PC-9 (cell line): ENCODE data around the gene MAP2K1. TPM values are rescaled to one million over a fixed set of nuclear protein-coding genes. Genes with fewer than 3 reads are reported as not detected.

Source experiments
- BruUV-seq: library from RNA; stranded (reverse); fragments of 400-500 nt; replicated peaks from 2 replicates; lab custom pipeline; 2021; lab: Mats Ljungman, UMichigan
- CTCF ChIA-PET: fragments of 300-600 bp; sonication (Branson Sonifier 250); formaldehyde crosslinking; loops from one replicate; lab custom pipeline; 2022; ENCODE audit warnings: antibody characterized with exemption; lab: Charles Lee
- POLR2A ChIA-PET: fragments of 300-600 bp; sonication (Branson Sonifier 250); formaldehyde crosslinking; loops from one replicate; lab custom pipeline; 2022; ENCODE audit warnings: antibody characterized with exemption; ENCODE audit not compliant: unreplicated experiment; lab: Charles Lee
- DNase-seq, 2 experiments: peaks; one replicate each; pipeline versions ENCODE4 v3.0.0 to v3.0.0-alpha.2; 2015 to 2022; ENCODE audit warnings: mixed read lengths in 1 of 2
- H2AFZ ChIP-seq: fragments of 200-600 bp; sonication (generic); 2 replicates; pipeline ENCODE4 v1.8.1; 2017; ENCODE audit warnings: antibody characterized with exemption
- H3F3A ChIP-seq: fragments of 200-600 bp; sonication (generic); 2 replicates; pipeline ENCODE4 v1.8.1; 2017; ENCODE audit warnings: antibody characterized with exemption, mild to moderate bottlenecking, low read depth; ENCODE audit not compliant: insufficient read depth
- H3K27ac ChIP-seq: fragments of 200-600 bp; sonication (generic); 2 replicates; pipeline ENCODE4 v1.6.1; 2016; ENCODE audit warnings: mixed run types
- H3K27me3 ChIP-seq: fragments of 200-600 bp; sonication (generic); 2 replicates; pipeline ENCODE4 v1.6.1; 2016; ENCODE audit warnings: low read depth, mixed run types; ENCODE audit not compliant: insufficient read depth
- H3K36me3 ChIP-seq: fragments of 200-600 bp; sonication (generic); 2 replicates; pipeline ENCODE4 v1.6.1; 2016; ENCODE audit warnings: low read depth, mixed run types
- H3K4me1 ChIP-seq: fragments of 200-600 bp; sonication (generic); replicated peaks from 2 replicates; pipeline ENCODE4 v1.6.1; 2016; ENCODE audit warnings: mixed run types; ENCODE audit not compliant: insufficient read depth
- H3K4me2 ChIP-seq: fragments of 200-600 bp; sonication (generic); 2 replicates; pipeline ENCODE4 v1.6.1; 2017; ENCODE audit warnings: mixed run types
- H3K4me3 ChIP-seq: fragments of 200-600 bp; sonication (generic); 2 replicates; pipeline ENCODE4 v1.6.1; 2016; ENCODE audit warnings: mixed run types
- H3K79me2 ChIP-seq: fragments of 200-600 bp; sonication (generic); 2 replicates; pipeline ENCODE4 v1.6.1; 2017; ENCODE audit warnings: low read depth, mixed run types
- H3K9me2 ChIP-seq: fragments of 200-600 bp; sonication (generic); 2 replicates; pipeline ENCODE4 v1.8.1; 2017; ENCODE audit warnings: mild to moderate bottlenecking; ENCODE audit not compliant: insufficient read depth
- H3K9me3 ChIP-seq: fragments of 200-600 bp; sonication (generic); 2 replicates; pipeline ENCODE4 v1.8.1; 2016; ENCODE audit warnings: low read depth; ENCODE audit not compliant: insufficient read depth
- H4K20me1 ChIP-seq: fragments of 200-600 bp; sonication (generic); 2 replicates; pipeline ENCODE4 v1.8.1; 2017; ENCODE audit not compliant: insufficient read depth
- CTCF ChIP-seq: fragments of 200-600 bp; sonication (generic); conservative IDR thresholded peaks from 2 replicates; pipeline ENCODE4 v1.6.1; 2017; ENCODE audit warnings: mixed run types, antibody characterized with exemption, mild to moderate bottlenecking, moderate library complexity
- EZH2 ChIP-seq: fragments of 200-600 bp; sonication (generic); IDR thresholded peaks from 2 replicates; pipeline ENCODE4 v1.8.0; 2017; ENCODE audit warnings: antibody characterized with exemption, low read depth
- intact Hi-C: fragments of 100-400 bp; cut with micrococcal nuclease; formaldehyde crosslinking; loops from one replicate; pipeline ENCODE4 v1.10.0; 2022; ENCODE audit not compliant: unreplicated experiment
- total RNA-seq: library from RNA; stranded (reverse); gene quantifications from 2 replicates; pipeline ENCODE4 v1.2.3, GENCODE V29; 2021

The MAP2K1 gene
- total RNA-seq, 1 experiment from 2014 or later = 78.6 TPM

GRCh38 chr15:66484539-66485112 lies 97.9 kb downstream of the MAP2K1 start:
- Histone ChIP-seq H3K9me2 (no peaks in the 10 kb centered on the region), H2AFZ (no peak overlapping the region), H3K27me3 (no peaks in the 10 kb centered on the region), H3K4me3 (no peak overlapping the region), H4K20me1 (no peaks in the 10 kb centered on the region), H3K4me1 (peaks cover 47% of the 10 kb centered on the region), H3K9me3 (no peaks in the 10 kb centered on the region), H3F3A (peaks cover 43% of the 10 kb centered on the region; the same call in 1 of the 2 replicates), H3K27ac (no peak overlapping the region), H3K4me2 (no peak overlapping the region), H3K79me2 (no peaks in the 10 kb centered on the region), H3K36me3 (no peaks in the 10 kb centered on the region; the same call in 1 of the 2 replicates)
- no TSS peak for BruUV-seq
- intact Hi-C loops = no loop called here
- ChIA-PET POLR2A (no interaction called here), CTCF (interaction anchor here (0.5 to 1.1 kb wide), 2 partner anchors 14 to 36 kb away, joined by 4 to 19 read pairs; no protein-coding TSS in a partner anchor)
- TF ChIP-seq EZH2 (no peak), CTCF (no peak)
- DNase-seq = no peak

DNA sequence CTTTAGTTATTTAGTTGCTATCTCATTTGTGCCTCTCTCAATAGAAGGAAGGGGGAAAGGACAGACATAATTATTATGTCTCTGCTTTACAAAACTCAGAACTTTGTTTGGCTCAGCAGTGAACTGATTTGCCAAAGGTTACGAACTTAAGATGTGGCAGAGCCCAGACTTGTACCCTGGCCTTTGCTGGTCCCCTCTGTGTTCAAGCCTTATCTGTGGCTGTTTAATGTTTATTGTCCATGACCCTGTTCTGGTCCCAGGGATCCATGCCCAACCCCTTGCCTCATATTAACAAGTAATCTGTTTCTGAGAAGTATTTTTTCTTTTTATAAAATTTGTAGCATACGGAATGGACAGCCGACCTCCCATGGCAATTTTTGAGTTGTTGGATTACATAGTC lies 100.2 kb downstream of the MAP2K1 start:
- no peaks in the 10 kb centered on the region for H3K9me2 ChIP-seq
- H3K4me3 ChIP-seq = no peak overlapping the region
- H3K36me3 ChIP-seq = no peaks in the 10 kb centered on the region; the same call in 1 of the 2 replicates
- peaks cover 41% of the 10 kb centered on the region for H3K4me1 ChIP-seq
- DNase-seq = no peak
- BruUV-seq = no TSS peak
- H3K27ac ChIP-seq = no peak overlapping the region
- POLR2A ChIA-PET = no interaction called here
- no peaks in the 10 kb centered on the region for H3K27me3 ChIP-seq
- H3K9me3 ChIP-seq = no peaks in the 10 kb centered on the region
- CTCF ChIA-PET = no interaction called here
- no peak overlapping the region for H3K4me2 ChIP-seq
- no peak for TF ChIP-seq EZH2
- TF ChIP-seq CTCF = no peak
- H3F3A ChIP-seq = peaks cover 28% of the 10 kb centered on the region; the same call in 1 of the 2 replicates
- intact Hi-C loops = no loop called here
- H4K20me1 ChIP-seq = no peaks in the 10 kb centered on the region
- no peak overlapping the region for H2AFZ ChIP-seq
- no peaks in the 10 kb centered on the region for H3K79me2 ChIP-seq

DNA sequence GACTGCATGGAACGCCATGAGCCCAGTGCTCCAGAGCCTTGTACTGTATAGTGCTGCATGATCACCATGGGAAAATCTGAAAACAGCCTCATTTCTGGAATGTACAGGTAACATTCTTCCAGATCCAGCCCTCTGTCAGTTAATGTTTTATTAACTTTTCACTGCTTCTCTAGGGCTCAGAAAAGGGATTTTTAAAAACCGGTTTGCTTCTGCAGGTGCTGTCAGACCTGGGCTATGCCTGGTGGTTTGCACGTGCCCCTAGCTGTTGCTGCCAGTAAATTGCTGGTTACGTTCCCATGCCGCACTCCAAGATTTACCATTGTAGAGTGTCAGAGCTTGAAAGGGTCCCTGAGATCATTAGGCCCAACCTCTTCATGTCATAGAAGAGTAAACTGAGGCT lies 101.8 kb downstream of the MAP2K1 start:
- Histone ChIP-seq H3F3A (peaks cover 25% of the 10 kb centered on the region; the same call in 1 of the 2 replicates), H3K36me3 (peaks cover 7% of the 10 kb centered on the region; the same call in 1 of the 2 replicates), H3K27me3 (no peaks in the 10 kb centered on the region), H3K4me3 (no peak overlapping the region), H3K9me3 (no peaks in the 10 kb centered on the region), H4K20me1 (no peaks in the 10 kb centered on the region), H3K79me2 (no peaks in the 10 kb centered on the region), H3K4me1 (peaks cover 30% of the 10 kb centered on the region), H2AFZ (no peak overlapping the region), H3K4me2 (no peak overlapping the region), H3K27ac (no peak overlapping the region), H3K9me2 (no peaks in the 10 kb centered on the region)
- ChIA-PET CTCF (no interaction called here), POLR2A (no interaction called here)
- intact Hi-C loops = no loop called here
- no peak for DNase-seq
- TF ChIP-seq EZH2 (no peak), CTCF (no peak)
- no TSS peak for BruUV-seq
